MM.1S (cell line): ENCODE results near the gene TMEM245.

ENCODE experiments used
- CTCF ChIP-seq: fragments of 300-600 bp; sonication (generic); IDR thresholded peaks from 2 replicates; pipeline ENCODE4 v1.5.1; 2016; ENCODE audit warnings: antibody characterized with exemption, low read length, mixed read lengths
- EZH2 ChIP-seq: fragments of 300-600 bp; sonication (generic); optimal IDR thresholded peaks from 2 replicates; pipeline ENCODE3; 2017; ENCODE audit warnings: low read depth, mild to moderate bottlenecking, antibody characterized with exemption, low read length, mixed read lengths

- TF ChIP-seq CTCF, result no peak
- TF ChIP-seq EZH2, result no peak
Observed at GRCh38 chr9:108978205-108978604, 141.5 kb downstream of the TMEM245 start.
